Ovary (tissue), 3 donors: ENCODE results near the gene ZNF343.

Experiments
- POLR2A ChIP-seq: fragments of 450-650 bp; IDR thresholded peaks from one replicate; pipeline ENCODE4 v1.6.1; 2017; ENCODE audit warnings: antibody characterized with exemption, mild to moderate bottlenecking, moderate library complexity
- TF ChIP-seq, protein P1 (sequence below), 3 donors: fragments of 450-650 bp in 2 of 3; fragments of 200-600 bp in 1 of 3; IDR thresholded peaks; one replicate each; pipeline versions ENCODE4 v1.5.1 to v1.8.0; 2016 to 2022; ENCODE audit warnings: antibody characterized with exemption in 3 of 3, mild to moderate bottlenecking in 1 of 3
- donor health status: DM: no; HTN: no; CAD: no.

DNA sequence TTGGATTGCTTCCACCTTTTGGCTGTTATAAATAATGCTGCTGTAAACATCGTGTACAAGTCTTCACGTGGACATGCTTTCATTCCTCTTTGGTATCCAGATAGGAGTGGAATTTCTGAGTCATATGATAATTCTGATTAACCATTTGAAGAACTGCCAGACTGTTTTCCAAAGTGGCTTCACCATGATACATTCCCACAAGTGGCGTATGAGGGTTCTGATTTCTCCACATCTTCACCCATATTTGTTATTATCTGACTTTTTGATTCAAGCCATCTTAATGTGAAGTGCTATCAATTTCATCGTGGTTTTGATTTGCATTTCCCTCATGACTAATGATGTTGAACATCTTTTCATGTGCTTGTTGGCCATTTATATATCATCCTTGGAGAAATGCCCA, 35.2 kb downstream of the ZNF343 start:
- TF ChIP-seq, protein P1, sequence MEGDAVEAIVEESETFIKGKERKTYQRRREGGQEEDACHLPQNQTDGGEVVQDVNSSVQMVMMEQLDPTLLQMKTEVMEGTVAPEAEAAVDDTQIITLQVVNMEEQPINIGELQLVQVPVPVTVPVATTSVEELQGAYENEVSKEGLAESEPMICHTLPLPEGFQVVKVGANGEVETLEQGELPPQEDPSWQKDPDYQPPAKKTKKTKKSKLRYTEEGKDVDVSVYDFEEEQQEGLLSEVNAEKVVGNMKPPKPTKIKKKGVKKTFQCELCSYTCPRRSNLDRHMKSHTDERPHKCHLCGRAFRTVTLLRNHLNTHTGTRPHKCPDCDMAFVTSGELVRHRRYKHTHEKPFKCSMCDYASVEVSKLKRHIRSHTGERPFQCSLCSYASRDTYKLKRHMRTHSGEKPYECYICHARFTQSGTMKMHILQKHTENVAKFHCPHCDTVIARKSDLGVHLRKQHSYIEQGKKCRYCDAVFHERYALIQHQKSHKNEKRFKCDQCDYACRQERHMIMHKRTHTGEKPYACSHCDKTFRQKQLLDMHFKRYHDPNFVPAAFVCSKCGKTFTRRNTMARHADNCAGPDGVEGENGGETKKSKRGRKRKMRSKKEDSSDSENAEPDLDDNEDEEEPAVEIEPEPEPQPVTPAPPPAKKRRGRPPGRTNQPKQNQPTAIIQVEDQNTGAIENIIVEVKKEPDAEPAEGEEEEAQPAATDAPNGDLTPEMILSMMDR (IDR thresholded peaks at IDR 0.05), result no peak
- no peak for TF ChIP-seq POLR2A
